Activated T-cell treated with anti-CD3 and anti-CD28 coated beads, Interleukin-2, amount 50 U/mL, for 24 hours (primary cell): Measurements from ENCODE around the gene SRD5A1.

Source experiments
- DNase-seq: peaks from one replicate; pipeline ENCODE4 v3.0.0-alpha.2; 2020
- H3K27ac Mint-ChIP-seq: 2 replicates; pipeline ENCODE4 v1.8.0; 2020; ENCODE audit warnings: mild to moderate bottlenecking, mixed read lengths
- H3K27me3 Mint-ChIP-seq: 2 replicates; pipeline ENCODE4 v1.8.0; 2020; ENCODE audit warnings: mixed read lengths
- H3K36me3 Mint-ChIP-seq: 2 replicates; pipeline ENCODE4 v1.8.0; 2020; ENCODE audit warnings: low read depth, mixed read lengths
- H3K4me1 Mint-ChIP-seq: 2 replicates; pipeline ENCODE4 v1.8.0; 2020; ENCODE audit warnings: low read depth, mixed read lengths
- H3K4me3 Mint-ChIP-seq: 2 replicates; pipeline ENCODE4 v1.8.0; 2020; ENCODE audit warnings: mild to moderate bottlenecking, moderate library complexity, mixed read lengths
- H3K9me3 Mint-ChIP-seq: 2 replicates; pipeline ENCODE4 v1.8.0; 2020; ENCODE audit warnings: mixed read lengths

The SRD5A1 gene

DNA sequence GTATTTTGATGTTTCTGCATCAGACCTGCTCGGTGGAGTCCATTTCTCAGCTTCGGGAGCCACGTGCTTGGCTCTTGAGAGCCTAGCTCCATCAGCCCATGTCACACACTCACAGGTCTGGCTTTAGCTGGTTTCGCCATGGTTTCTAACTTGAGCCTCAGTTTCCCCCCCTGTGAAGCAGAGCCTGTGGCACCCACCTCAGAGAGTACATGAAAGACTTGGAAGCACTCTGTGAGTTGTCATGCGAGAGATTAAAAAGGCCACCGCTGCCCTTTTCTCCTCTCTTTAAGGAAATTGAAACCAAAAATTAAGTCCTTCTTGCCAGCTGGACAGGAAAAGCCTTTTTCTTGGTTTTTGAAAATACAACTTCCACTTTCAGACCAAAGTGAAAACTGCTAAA lies 88.8 kb downstream of the SRD5A1 start:
- H3K4me3 Mint-ChIP-seq: peak overlapping the region; percentile 58

GRCh38 chr5:6723122-6723815 lies 90.0 kb downstream of the SRD5A1 start:
- peak overlapping the region; percentile 58 for H3K27ac Mint-ChIP-seq
- no peaks in the 10 kb centered on the region for H3K9me3 Mint-ChIP-seq
- H3K27me3 Mint-ChIP-seq: no peaks in the 10 kb centered on the region
- H3K4me3 Mint-ChIP-seq: no peak overlapping the region
- DNase-seq: no peak
- H3K4me1 Mint-ChIP-seq: peaks cover 94% of the 10 kb centered on the region
- peaks cover 72% of the 10 kb centered on the region for H3K36me3 Mint-ChIP-seq

More for the DNA sequence above, 88.8 kb downstream of the SRD5A1 start:
- Mint-ChIP-seq H3K36me3 (peaks cover 81% of the 10 kb centered on the region), H3K27ac (peak overlapping the region; percentile 84), H3K27me3 (no peaks in the 10 kb centered on the region), H3K9me3 (no peaks in the 10 kb centered on the region), H3K4me1 (peaks cover 94% of the 10 kb centered on the region)
- no peak for DNase-seq

DNA sequence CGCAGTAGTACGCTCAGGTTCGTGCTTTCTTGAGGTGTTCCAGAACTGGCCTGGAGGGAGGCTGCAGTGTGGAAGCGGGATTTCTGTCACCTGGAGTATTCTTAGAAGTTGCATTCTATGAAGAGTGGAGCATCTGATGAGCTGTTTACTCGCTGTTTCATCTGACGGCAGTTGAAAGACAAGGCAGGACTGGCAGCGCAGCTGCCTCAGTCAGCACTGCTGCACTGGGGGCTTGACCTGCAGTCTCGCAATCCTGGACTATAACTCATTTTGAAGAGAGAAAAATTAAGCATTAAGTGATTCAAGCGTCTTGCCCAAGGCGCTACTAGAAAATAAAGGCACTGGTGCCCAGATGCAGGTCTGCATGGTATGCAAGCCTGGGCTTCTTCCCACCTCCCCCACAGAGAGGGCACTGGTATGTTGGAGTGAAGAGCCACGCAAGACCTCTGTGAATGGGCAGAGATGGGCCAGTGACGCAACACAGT lies 90.6 kb downstream of the SRD5A1 start:
- Mint-ChIP-seq H3K27ac (peak overlapping the region; percentile 58), H3K9me3 (no peaks in the 10 kb centered on the region), H3K4me1 (peaks cover 93% of the 10 kb centered on the region), H3K4me3 (no peak overlapping the region), H3K27me3 (no peaks in the 10 kb centered on the region), H3K36me3 (peaks cover 69% of the 10 kb centered on the region)
- no peak for DNase-seq
